AG04449 (cell line): Measurements from ENCODE around the gene ENOX1.

Experiments
- CTCF ChIA-PET: fragments of 350-600 bp; formaldehyde crosslinking; extraction: SDS; loops from one replicate; lab custom pipeline; 2021; ENCODE audit warnings: antibody characterized with exemption; lab: Yijun Ruan, JAX
- POLR2A ChIA-PET: fragments of 400-600, 350-600 bp; formaldehyde crosslinking; extraction: SDS; loops from one replicate; lab custom pipeline; 2020; ENCODE audit warnings: antibody characterized with exemption, inconsistent platforms; lab: Yijun Ruan, JAX
- DNase-seq: peaks from one replicate; pipeline ENCODE4 v3.0.0-alpha.2; 2010; ENCODE audit warnings: low read depth, low spot score
- H3K4me3 ChIP-seq: 2 replicates; pipeline ENCODE4 v1.5.1; 2011; ENCODE audit warnings: low read depth, mild to moderate bottlenecking, control low read depth, low read length
- TF ChIP-seq, protein P1 (sequence below): IDR thresholded peaks from one replicate; pipeline ENCODE4 v1.5.1; 2011; ENCODE audit warnings: mild to moderate bottlenecking, moderate library complexity, low read length, control low read depth, inconsistent platforms; ENCODE audit not compliant: insufficient read depth; ENCODE audit errors: missing control alignments

Gene ENOX1

DNA sequence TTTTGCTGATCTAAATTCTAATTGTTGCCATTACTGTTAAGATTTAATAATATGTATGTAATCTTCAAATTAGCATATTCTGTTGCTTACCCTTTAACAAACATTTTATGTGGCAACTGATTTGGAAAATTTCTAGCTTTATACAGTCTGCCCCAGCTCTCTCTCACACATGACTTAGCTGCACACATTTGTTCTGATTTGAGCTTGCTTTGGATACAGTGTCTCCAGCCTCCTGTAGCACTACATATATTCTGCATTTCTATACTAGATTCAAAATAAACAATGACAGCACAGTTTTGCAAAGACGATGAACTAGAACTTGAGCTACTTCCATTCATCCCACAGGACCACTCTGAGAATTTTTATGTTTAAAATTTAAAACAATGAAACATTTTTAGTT lies 508.6 kb downstream of the ENOX1 start:
- TF ChIP-seq, protein P1, sequence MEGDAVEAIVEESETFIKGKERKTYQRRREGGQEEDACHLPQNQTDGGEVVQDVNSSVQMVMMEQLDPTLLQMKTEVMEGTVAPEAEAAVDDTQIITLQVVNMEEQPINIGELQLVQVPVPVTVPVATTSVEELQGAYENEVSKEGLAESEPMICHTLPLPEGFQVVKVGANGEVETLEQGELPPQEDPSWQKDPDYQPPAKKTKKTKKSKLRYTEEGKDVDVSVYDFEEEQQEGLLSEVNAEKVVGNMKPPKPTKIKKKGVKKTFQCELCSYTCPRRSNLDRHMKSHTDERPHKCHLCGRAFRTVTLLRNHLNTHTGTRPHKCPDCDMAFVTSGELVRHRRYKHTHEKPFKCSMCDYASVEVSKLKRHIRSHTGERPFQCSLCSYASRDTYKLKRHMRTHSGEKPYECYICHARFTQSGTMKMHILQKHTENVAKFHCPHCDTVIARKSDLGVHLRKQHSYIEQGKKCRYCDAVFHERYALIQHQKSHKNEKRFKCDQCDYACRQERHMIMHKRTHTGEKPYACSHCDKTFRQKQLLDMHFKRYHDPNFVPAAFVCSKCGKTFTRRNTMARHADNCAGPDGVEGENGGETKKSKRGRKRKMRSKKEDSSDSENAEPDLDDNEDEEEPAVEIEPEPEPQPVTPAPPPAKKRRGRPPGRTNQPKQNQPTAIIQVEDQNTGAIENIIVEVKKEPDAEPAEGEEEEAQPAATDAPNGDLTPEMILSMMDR = no peak
- ChIA-PET POLR2A (no interaction called here), CTCF (no interaction called here)
- no peak overlapping the region for H3K4me3 ChIP-seq
- DNase-seq = no peak

DNA sequence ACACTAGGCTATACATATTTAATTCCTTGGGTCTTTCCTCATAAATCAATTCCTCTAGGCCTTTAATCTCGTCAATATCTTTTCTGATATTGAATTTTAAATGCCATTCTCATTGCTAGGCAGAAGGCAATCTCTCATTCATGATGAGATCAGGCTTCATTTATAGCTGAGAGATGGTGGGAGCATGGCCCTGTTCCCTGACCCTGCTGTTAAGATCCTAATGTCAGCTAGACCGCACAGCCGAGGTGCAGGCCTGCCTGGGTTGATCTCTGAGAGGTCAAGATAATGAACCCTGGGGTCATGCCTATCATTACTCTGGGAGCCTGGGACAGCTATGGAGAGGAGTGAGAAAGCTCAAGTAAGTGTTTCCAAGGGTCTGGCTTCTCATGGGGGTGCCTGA lies 509.6 kb downstream of the ENOX1 start:
- TF ChIP-seq, protein P1 = no peak
- POLR2A ChIA-PET = no interaction called here
- H3K4me3 ChIP-seq = no peak overlapping the region
- DNase-seq = no peak
- CTCF ChIA-PET = no interaction called here

DNA sequence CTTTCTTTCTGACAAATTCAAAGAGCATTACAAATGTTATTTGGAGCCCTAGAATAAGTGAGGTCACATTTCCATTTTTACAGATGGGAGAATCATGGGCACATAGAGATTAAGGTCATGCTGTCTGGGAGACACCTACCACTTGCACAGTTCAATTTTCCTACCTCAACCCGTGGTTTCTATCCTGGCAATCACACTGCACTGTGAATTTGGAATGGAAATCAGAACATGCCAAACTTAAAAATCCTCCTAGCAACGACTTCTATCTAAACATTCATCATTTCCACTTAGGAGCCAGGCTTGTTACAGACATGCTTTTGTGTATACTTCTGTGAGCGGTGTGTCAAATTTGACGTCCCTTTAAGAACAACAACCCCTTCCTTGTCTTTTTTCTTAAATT lies 511.9 kb downstream of the ENOX1 start:
- no peak overlapping the region for H3K4me3 ChIP-seq
- POLR2A ChIA-PET = no interaction called here
- TF ChIP-seq, protein P1 = no peak
- no peak for DNase-seq
- CTCF ChIA-PET = no interaction called here

DNA sequence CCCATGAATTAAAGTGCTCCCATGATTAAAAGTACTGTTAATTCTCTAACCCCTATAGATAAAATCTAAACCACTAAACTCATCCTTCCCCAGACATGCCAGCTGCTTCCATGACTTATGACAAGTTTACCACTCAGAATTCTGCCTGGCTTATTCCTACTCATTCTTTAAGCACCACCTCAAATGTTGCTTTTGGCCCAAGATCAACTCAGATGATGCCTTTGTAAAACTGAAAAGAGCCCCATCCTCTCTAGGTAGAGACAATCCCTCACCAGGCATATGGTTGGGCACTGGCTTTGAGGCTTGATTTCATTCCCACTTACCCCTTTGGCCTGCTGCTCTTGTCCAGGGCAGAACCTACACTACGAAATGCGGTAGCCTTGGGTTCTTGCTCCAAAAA lies 513.4 kb downstream of the ENOX1 start:
- TF ChIP-seq, protein P1 = no peak
- CTCF ChIA-PET = no interaction called here
- no peak for DNase-seq
- no peak overlapping the region for H3K4me3 ChIP-seq
- POLR2A ChIA-PET = no interaction called here

DNA sequence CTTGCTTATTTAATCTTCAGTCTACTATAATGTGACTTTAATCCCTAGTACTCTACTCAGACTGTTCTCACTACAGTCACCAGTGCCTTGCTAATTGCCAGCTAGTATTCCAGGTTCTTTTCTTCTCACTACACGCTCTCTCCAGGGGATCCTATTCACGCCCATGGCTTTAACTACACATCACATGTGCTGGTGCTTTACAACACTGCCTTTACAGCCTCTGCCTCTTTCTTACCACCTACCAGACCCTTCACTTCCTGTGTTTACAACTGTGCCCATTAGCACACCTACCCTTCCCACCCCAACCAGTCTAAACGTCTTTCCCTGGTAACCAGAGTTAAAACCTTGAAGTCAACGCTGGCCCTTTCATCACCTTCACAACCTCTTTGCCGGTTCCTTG lies 513.9 kb downstream of the ENOX1 start:
- H3K4me3 ChIP-seq = no peak overlapping the region
- CTCF ChIA-PET = interaction anchor here (1.4 kb wide), 1 partner anchor 10 kb away, joined by 4 read pairs; no protein-coding TSS in a partner anchor
- POLR2A ChIA-PET = no interaction called here
- no peak for DNase-seq
- TF ChIP-seq, protein P1 = no peak

DNA sequence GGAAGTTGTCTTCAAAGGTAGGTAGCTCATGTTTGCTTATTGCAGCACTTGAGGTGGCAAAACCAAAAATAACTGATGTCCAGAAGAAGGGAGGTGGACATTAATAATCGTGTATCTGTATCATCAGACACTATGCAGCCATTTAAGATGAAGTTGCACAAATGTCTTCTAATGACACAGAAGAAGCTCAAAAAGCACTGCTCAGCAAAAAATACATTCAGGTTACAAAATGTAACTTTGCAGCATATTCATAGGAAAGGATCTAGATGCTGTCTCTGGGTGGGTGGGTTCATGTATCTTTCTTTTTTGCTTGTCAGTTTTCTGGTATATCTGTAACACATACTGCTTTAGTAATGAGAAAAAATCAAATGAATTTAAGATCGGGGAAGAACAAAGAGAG lies 515.6 kb downstream of the ENOX1 start:
- TF ChIP-seq, protein P1 = no peak
- CTCF ChIA-PET = interaction anchor here (1.4 to 2.0 kb wide), 3 partner anchors 10 to 185 kb away, joined by 3 to 9 read pairs (median 5); no protein-coding TSS in a partner anchor
- H3K4me3 ChIP-seq = no peak overlapping the region
- no peak for DNase-seq
- POLR2A ChIA-PET = no interaction called here
